Liver (tissue), 9 donors: Measurements from ENCODE around the gene CDK5RAP3. TPM values are rescaled to one million over a fixed set of nuclear protein-coding genes. Genes with fewer than 3 reads are reported as not detected.

Experiments used
- DNase-seq: peaks from one replicate; pipeline ENCODE4 v3.0.0-alpha.2; 2017; ENCODE audit warnings: low spot score
- H3K27ac ChIP-seq, 2 donors: one replicate each; pipeline ENCODE4 v1.7.0; 2013; ENCODE audit warnings: inconsistent platforms in 2 of 2, low read length in 2 of 2, control low read depth in 1 of 2, low read depth in 1 of 2, mild to moderate bottlenecking in 1 of 2
- H3K27me3 ChIP-seq, 4 donors: one replicate each; pipeline versions ENCODE4 v1.6.1 to v1.7.0; 2013; ENCODE audit warnings: low read length in 3 of 4, inconsistent platforms in 1 of 4, mild to moderate bottlenecking in 1 of 4, moderate library complexity in 1 of 4; ENCODE audit not compliant: control insufficient read depth in 4 of 4, insufficient read depth in 4 of 4
- H3K36me3 ChIP-seq, 4 donors: one replicate each; pipeline versions ENCODE4 v1.6.1 to v1.7.0; 2013; ENCODE audit warnings: low read length in 3 of 4, mild to moderate bottlenecking in 3 of 4, low read depth in 1 of 4, moderate library complexity in 1 of 4; ENCODE audit not compliant: control insufficient read depth in 4 of 4, insufficient read depth in 3 of 4
- H3K4me1 ChIP-seq, 4 donors: one replicate each; pipeline versions ENCODE4 v1.6.1 to v1.7.0; 2013; ENCODE audit warnings: low read length in 3 of 4, mild to moderate bottlenecking in 3 of 4, moderate library complexity in 1 of 4; ENCODE audit not compliant: control insufficient read depth in 4 of 4, insufficient read depth in 4 of 4
- H3K4me3 ChIP-seq, 3 donors: one replicate each; pipeline versions ENCODE4 v1.6.1 to v1.7.0; 2013; ENCODE audit warnings: low read length in 3 of 3, control low read depth in 1 of 3, low read depth in 1 of 3, mild to moderate bottlenecking in 1 of 3
- H3K9ac ChIP-seq, 2 donors: one replicate each; pipeline ENCODE4 v1.7.0; 2013; ENCODE audit warnings: low read length in 2 of 2, mild to moderate bottlenecking in 2 of 2, moderate library complexity in 2 of 2, control low read depth in 1 of 2, low read depth in 1 of 2
- H3K9me3 ChIP-seq, 4 donors: one replicate each; pipeline versions ENCODE4 v1.6.1 to v1.7.0; 2013; ENCODE audit warnings: low read length in 3 of 4; ENCODE audit not compliant: control insufficient read depth in 4 of 4
- EGR1 ChIP-seq, 2 donors: IDR thresholded peaks; 2 replicates each; pipeline ENCODE4 v1.6.1; 2016 to 2018; ENCODE audit warnings: antibody characterized with exemption in 2 of 2, low read depth in 2 of 2
- FOXA1 ChIP-seq: IDR thresholded peaks from 2 replicates; pipeline ENCODE4 v1.6.1; 2016; ENCODE audit warnings: antibody characterized with exemption
- GABPA ChIP-seq, 2 donors: IDR thresholded peaks in 1 of 2; conservative IDR thresholded peaks in 1 of 2; 2 replicates each; pipeline ENCODE4 v1.6.1; 2016; ENCODE audit warnings: antibody characterized with exemption in 2 of 2, mild to moderate bottlenecking in 1 of 2, moderate library complexity in 1 of 2
- HNF4A ChIP-seq, 2 donors: conservative IDR thresholded peaks; 2 replicates each; pipeline ENCODE4 v1.6.1; 2016; ENCODE audit warnings: antibody characterized with exemption in 2 of 2, mild to moderate bottlenecking in 2 of 2
- HNF4G ChIP-seq: IDR thresholded peaks from 2 replicates; pipeline ENCODE4 v1.6.1; 2016; ENCODE audit warnings: antibody characterized with exemption
- RAD21 ChIP-seq, 2 donors: IDR thresholded peaks; 2 replicates each; pipeline ENCODE4 v1.6.1; 2016; ENCODE audit warnings: antibody characterized with exemption in 2 of 2, mild to moderate bottlenecking in 2 of 2
- SP1 ChIP-seq: IDR thresholded peaks from 2 replicates; pipeline ENCODE4 v1.6.1; 2018; ENCODE audit warnings: antibody characterized with exemption, mild to moderate bottlenecking
- TAF1 ChIP-seq: conservative IDR thresholded peaks from 2 replicates; pipeline ENCODE4 v1.6.1; 2016; ENCODE audit warnings: antibody characterized with exemption, mild to moderate bottlenecking
- YY1 ChIP-seq: IDR thresholded peaks from 2 replicates; pipeline ENCODE4 v1.6.1; 2016; ENCODE audit warnings: antibody characterized with exemption, mild to moderate bottlenecking
- ZBTB33 ChIP-seq: IDR thresholded peaks from 2 replicates; pipeline ENCODE4 v1.6.1; 2016; ENCODE audit warnings: antibody characterized with exemption
- WGBS: extraction: QIAGEN DNeasy Blood & Tissue Kit; methylation state at CpG from one replicate; pipeline ENCODE4 v1.1.7; 2013; 5-methylcytosine and 5-hydroxymethylcytosine counted together
- polyA plus RNA-seq, 2 donors: library from polyadenylated mRNA; stranded (reverse) in 1 of 2; unstranded in 1 of 2; fragments of 200-250 nt in 1 of 2; fragments of >200 nt in 1 of 2; fragmentation: Nextera tagmentation in 1 of 2; extraction: Ambion mirVana in 1 of 2; gene quantifications; one replicate each; pipeline versions ENCODE4 v1.2.1 to v1.2.3, GENCODE V29; 2013 to 2015
- total RNA-seq, 2 donors: library from RNA; depleted of rRNA; stranded (reverse); fragments of >200 nt; gene quantifications; one replicate each; pipeline ENCODE4 v1.2.3, GENCODE V29; 2014
- TF ChIP-seq, protein P1 (sequence below): IDR thresholded peaks from 2 replicates; pipeline ENCODE4 v1.6.1; 2016; ENCODE audit warnings: antibody characterized with exemption, mild to moderate bottlenecking
- TF ChIP-seq, protein P2 (sequence below): IDR thresholded peaks from 2 replicates; pipeline ENCODE4 v1.6.1; 2016; ENCODE audit warnings: antibody characterized with exemption
- TF ChIP-seq, protein P3 (sequence below): IDR thresholded peaks from 2 replicates; pipeline ENCODE4 v1.6.1; 2016; ENCODE audit warnings: antibody characterized with exemption
- donor health status: healthy.
- donor health status: healthy.
- donor health status: healthy.
- donor health status: healthy.
- donor health status: healthy.

Gene CDK5RAP3
- total and polyA plus RNA-seq, 4 donors, result 44.6 to 120 (median 74.7) TPM

DNA sequence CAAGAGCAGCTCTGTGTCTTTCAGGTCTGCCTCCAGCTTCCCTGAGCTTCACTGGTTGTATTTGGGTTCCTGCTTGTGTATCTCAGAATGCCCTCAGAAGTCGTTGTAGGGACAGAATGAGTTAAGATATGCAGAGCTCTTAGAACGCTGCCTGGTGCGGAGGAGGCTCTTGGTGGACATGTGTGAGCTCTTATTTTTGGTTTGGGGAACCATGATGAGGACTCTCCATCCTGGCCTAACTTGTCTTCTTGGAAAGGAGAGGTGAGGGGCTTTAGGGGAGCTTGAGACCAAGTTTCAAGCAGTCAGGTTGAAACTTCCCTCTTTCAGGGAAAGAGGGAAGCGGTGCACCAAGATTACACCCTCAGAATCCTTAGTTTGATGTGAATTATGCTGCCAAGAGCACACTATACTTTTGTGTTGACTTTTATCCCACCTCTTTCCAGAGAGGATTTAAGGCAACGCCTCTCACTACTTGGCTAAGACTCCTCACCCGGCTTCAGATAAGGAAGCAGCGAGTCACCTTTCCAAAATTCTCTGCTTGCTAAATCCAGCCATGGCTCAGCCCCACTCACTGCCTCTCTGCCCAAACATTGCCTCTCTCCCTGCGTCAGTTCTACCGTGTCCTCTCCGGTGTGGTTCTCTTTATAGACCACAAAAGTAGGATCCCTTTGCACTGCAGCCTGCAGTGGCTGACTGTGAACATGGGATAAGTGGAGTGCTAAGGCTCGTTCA is 12.7 kb downstream of the CDK5RAP3 start:
- TF ChIP-seq ZBTB33 (no peak), GABPA (IDR thresholded peaks at IDR 0.05 in 1 of 2, conservative IDR thresholded peaks at IDR 0.05 in 1 of 2) (no peak), HNF4A (conservative IDR thresholded peaks at IDR 0.05) (no peak), YY1 (no peak), HNF4G (no peak), TAF1 (no peak), FOXA1 (no peak), SP1 (no peak), RAD21 (IDR thresholded peaks at IDR 0.05) (no peak)
- TF ChIP-seq, protein P1, sequence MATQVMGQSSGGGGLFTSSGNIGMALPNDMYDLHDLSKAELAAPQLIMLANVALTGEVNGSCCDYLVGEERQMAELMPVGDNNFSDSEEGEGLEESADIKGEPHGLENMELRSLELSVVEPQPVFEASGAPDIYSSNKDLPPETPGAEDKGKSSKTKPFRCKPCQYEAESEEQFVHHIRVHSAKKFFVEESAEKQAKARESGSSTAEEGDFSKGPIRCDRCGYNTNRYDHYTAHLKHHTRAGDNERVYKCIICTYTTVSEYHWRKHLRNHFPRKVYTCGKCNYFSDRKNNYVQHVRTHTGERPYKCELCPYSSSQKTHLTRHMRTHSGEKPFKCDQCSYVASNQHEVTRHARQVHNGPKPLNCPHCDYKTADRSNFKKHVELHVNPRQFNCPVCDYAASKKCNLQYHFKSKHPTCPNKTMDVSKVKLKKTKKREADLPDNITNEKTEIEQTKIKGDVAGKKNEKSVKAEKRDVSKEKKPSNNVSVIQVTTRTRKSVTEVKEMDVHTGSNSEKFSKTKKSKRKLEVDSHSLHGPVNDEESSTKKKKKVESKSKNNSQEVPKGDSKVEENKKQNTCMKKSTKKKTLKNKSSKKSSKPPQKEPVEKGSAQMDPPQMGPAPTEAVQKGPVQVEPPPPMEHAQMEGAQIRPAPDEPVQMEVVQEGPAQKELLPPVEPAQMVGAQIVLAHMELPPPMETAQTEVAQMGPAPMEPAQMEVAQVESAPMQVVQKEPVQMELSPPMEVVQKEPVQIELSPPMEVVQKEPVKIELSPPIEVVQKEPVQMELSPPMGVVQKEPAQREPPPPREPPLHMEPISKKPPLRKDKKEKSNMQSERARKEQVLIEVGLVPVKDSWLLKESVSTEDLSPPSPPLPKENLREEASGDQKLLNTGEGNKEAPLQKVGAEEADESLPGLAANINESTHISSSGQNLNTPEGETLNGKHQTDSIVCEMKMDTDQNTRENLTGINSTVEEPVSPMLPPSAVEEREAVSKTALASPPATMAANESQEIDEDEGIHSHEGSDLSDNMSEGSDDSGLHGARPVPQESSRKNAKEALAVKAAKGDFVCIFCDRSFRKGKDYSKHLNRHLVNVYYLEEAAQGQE, result no peak
- TF ChIP-seq, protein P2, sequence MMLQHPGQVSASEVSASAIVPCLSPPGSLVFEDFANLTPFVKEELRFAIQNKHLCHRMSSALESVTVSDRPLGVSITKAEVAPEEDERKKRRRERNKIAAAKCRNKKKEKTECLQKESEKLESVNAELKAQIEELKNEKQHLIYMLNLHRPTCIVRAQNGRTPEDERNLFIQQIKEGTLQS, result no peak
- TF ChIP-seq, protein P3, sequence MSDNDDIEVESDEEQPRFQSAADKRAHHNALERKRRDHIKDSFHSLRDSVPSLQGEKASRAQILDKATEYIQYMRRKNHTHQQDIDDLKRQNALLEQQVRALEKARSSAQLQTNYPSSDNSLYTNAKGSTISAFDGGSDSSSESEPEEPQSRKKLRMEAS, result no peak
- Histone ChIP-seq H3K27ac (no peak overlapping the region), H3K9me3 (no peaks in the 10 kb centered on the region), H3K27me3 (no peaks in the 10 kb centered on the region), H3K4me1 (peaks cover 0 to 5% (median 1%) of the 10 kb centered on the region in 4 donors), H3K9ac (no peak overlapping the region), H3K36me3 (peaks cover 3 to 54% (median 40%) of the 10 kb centered on the region in 4 donors), H3K4me3 (no peak overlapping the region)
- no peak for DNase-seq
- WGBS, result 88% methylated on average over 11 of the region's 11 CpGs

- no peak for TF ChIP-seq EGR1 (IDR thresholded peaks at IDR 0.05; ENCODE audit: low read depth in 2 of 2)
- TF ChIP-seq, protein P1, result no peak
- TF ChIP-seq RAD21 (IDR thresholded peaks at IDR 0.05), result no peak
- TF ChIP-seq, protein P3, result no peak
- no peak for TF ChIP-seq SP1
- no peak for TF ChIP-seq HNF4A (conservative IDR thresholded peaks at IDR 0.05)
- no peak for TF ChIP-seq YY1
- TF ChIP-seq, protein P2, result no peak
- TF ChIP-seq GABPA (IDR thresholded peaks at IDR 0.05 in 1 of 2, conservative IDR thresholded peaks at IDR 0.05 in 1 of 2), result no peak
- Histone ChIP-seq H3K9ac (no peak overlapping the region), H3K36me3 (peaks cover 3 to 29% (median 16%) of the 10 kb centered on the region in 4 donors), H3K4me1 (peaks cover 0 to 5% (median 1%) of the 10 kb centered on the region in 4 donors), H3K27ac (no peak overlapping the region), H3K4me3 (no peak overlapping the region), H3K27me3 (no peaks in the 10 kb centered on the region), H3K9me3 (no peaks in the 10 kb centered on the region)
- WGBS, result 80% methylated on average over 5 of the region's 5 CpGs
- no peak for DNase-seq
These were observed 15.6 kb downstream of the CDK5RAP3 start for GRCh38 chr17:47986520-47986919.
